ENCODE results near the gene RLBP1.

The RLBP1 gene

GRCh38 chr15:89171136-89172072 is 50.0 kb downstream of the RLBP1 start:
- DNase-seq (peak; percentile 8), ATAC-seq (ENCODE audit: insufficient read depth, low read depth) (no peak)
- Histone ChIP-seq H3K4me2 (ENCODE audit: insufficient read depth, low read length) (no peak overlapping the region), H3K27me3 (ENCODE audit: insufficient read depth, low read length, poor library complexity) (no peaks in the 10 kb centered on the region), H3K9ac (ENCODE audit: low read depth, low read length) (no peak overlapping the region), H3K79me2 (ENCODE audit: insufficient read depth, low read length) (no peaks in the 10 kb centered on the region), H2AFZ (ENCODE audit: low read depth, low read length) (no peak overlapping the region), H4K20me1 (ENCODE audit: insufficient read depth, low read length) (no peaks in the 10 kb centered on the region), H3K4me1 (ENCODE audit: insufficient read depth, low read length) (no peaks in the 10 kb centered on the region), H3K36me3 (ENCODE audit: insufficient read depth, low read length) (peaks cover 8% of the 10 kb centered on the region), H3K9me3 (ENCODE audit: insufficient read depth, low read length, severe bottlenecking) (no peaks in the 10 kb centered on the region), H3K4me3 (ENCODE audit: low read depth in 1 of 2, low read length in 2 of 2) (no peak overlapping the region), H3K27ac (ENCODE audit: low read length) (no peak overlapping the region)
- TF ChIP-seq EZH2 (IDR thresholded peaks at IDR 0.05; ENCODE audit: borderline replicate concordance, low read depth, low read length, severe bottlenecking), result no peak
- peak; percentile 62 for TF ChIP-seq CTCF (IDR thresholded peaks at IDR 0.05; ENCODE audit: borderline replicate concordance, extremely low read depth, low read length, poor library complexity, severe bottlenecking)

- Histone ChIP-seq H3K36me3 (ENCODE audit: insufficient read depth, low read length) (no peaks in the 10 kb centered on the region), H3K4me2 (ENCODE audit: insufficient read depth, low read length) (no peak overlapping the region), H3K27ac (ENCODE audit: low read length) (no peak overlapping the region), H4K20me1 (ENCODE audit: insufficient read depth, low read length) (no peaks in the 10 kb centered on the region), H3K9ac (ENCODE audit: low read depth, low read length) (no peak overlapping the region), H3K9me3 (ENCODE audit: insufficient read depth, low read length, severe bottlenecking) (no peaks in the 10 kb centered on the region), H2AFZ (ENCODE audit: low read depth, low read length) (no peak overlapping the region), H3K79me2 (ENCODE audit: insufficient read depth, low read length) (no peaks in the 10 kb centered on the region), H3K27me3 (ENCODE audit: insufficient read depth, low read length, poor library complexity) (no peaks in the 10 kb centered on the region), H3K4me1 (ENCODE audit: insufficient read depth, low read length) (no peaks in the 10 kb centered on the region), H3K4me3 (ENCODE audit: low read depth in 1 of 2, low read length in 2 of 2) (no peak overlapping the region)
- ATAC-seq (ENCODE audit: insufficient read depth, low read depth) (no peak), DNase-seq (no peak)
- no peak for TF ChIP-seq EZH2 (IDR thresholded peaks at IDR 0.05; ENCODE audit: borderline replicate concordance, low read depth, low read length, severe bottlenecking)
- no peak for TF ChIP-seq CTCF (IDR thresholded peaks at IDR 0.05; ENCODE audit: borderline replicate concordance, extremely low read depth, low read length, poor library complexity, severe bottlenecking)
Measured at GRCh38 chr15:89170364-89170763, 51.0 kb downstream of the RLBP1 start.

GRCh38 chr15:89168316-89168833 is 53.0 kb downstream of the RLBP1 start:
- no peaks in the 10 kb centered on the region for H3K4me1 ChIP-seq (ENCODE audit: insufficient read depth, low read length)
- H4K20me1 ChIP-seq (ENCODE audit: insufficient read depth, low read length), result no peaks in the 10 kb centered on the region
- no peaks in the 10 kb centered on the region for H3K27me3 ChIP-seq (ENCODE audit: insufficient read depth, low read length, poor library complexity)
- H3K36me3 ChIP-seq (ENCODE audit: insufficient read depth, low read length), result peaks cover 2% of the 10 kb centered on the region; the same call in 1 of the 2 replicates
- no peak overlapping the region for H3K27ac ChIP-seq (ENCODE audit: low read length)
- H3K4me2 ChIP-seq (ENCODE audit: insufficient read depth, low read length), result no peak overlapping the region
- ATAC-seq (ENCODE audit: insufficient read depth, low read depth) (no peak), DNase-seq (no peak)
- no peak overlapping the region for H3K4me3 ChIP-seq (ENCODE audit: low read depth in 1 of 2, low read length in 2 of 2)
- H3K9me3 ChIP-seq (ENCODE audit: insufficient read depth, low read length, severe bottlenecking), result no peaks in the 10 kb centered on the region
- no peak overlapping the region for H2AFZ ChIP-seq (ENCODE audit: low read depth, low read length)
- TF ChIP-seq EZH2 (IDR thresholded peaks at IDR 0.05; ENCODE audit: borderline replicate concordance, low read depth, low read length, severe bottlenecking) (no peak), CTCF (IDR thresholded peaks at IDR 0.05; ENCODE audit: borderline replicate concordance, extremely low read depth, low read length, poor library complexity, severe bottlenecking) (no peak)
- no peak overlapping the region for H3K9ac ChIP-seq (ENCODE audit: low read depth, low read length)
- no peaks in the 10 kb centered on the region for H3K79me2 ChIP-seq (ENCODE audit: insufficient read depth, low read length)
